Activated naive CD8-positive, alpha-beta T cell treated with anti-CD3 and anti-CD28 coated beads, Interleukin-2, amount 50 U/mL, for 24 hours (primary cell): Measurements from ENCODE around the gene PREPL.

Experiments
- ATAC-seq: fragments of 150-1000 bp; cut with Tn5 transposase; one replicate; pipeline ENCODE4 v1.10.0; 2021
- DNase-seq: peaks from one replicate; pipeline ENCODE4 v3.0.0; 2021
- H3K27ac Mint-ChIP-seq: one replicate; pipeline ENCODE4 v1.8.0; 2021; ENCODE audit warnings: mild to moderate bottlenecking, mixed read lengths
- H3K27me3 Mint-ChIP-seq: one replicate; pipeline ENCODE4 v1.8.0; 2021; ENCODE audit warnings: mixed read lengths
- H3K36me3 Mint-ChIP-seq: one replicate; pipeline ENCODE4 v1.8.0; 2021; ENCODE audit warnings: low read depth, mixed read lengths
- H3K4me1 Mint-ChIP-seq: one replicate; pipeline ENCODE4 v1.8.0; 2021; ENCODE audit warnings: mixed read lengths
- H3K4me3 Mint-ChIP-seq: one replicate; pipeline ENCODE4 v1.8.0; 2021; ENCODE audit warnings: mild to moderate bottlenecking, moderate library complexity, mixed read lengths
- H3K9me3 Mint-ChIP-seq: one replicate; pipeline ENCODE4 v1.8.0; 2021; ENCODE audit warnings: mixed read lengths

Gene PREPL

DNA sequence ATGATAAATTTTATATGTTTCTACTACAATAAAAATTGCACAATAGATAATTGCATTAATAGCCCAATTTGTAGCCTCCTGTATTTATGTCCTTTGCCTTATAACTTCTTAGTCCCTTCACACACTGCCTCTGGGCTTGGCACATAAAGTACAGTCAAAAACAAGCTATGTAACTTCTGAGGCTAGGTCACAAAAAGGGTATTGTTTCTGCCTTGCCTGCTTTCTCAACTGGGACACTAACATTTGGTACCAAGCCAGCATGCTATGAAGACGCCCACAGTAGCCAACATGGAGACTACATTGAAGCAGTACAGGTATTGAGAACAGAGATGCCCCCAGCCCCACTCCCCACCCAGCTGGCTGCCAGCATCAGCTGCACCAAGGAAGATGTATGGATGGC is 91.5 kb downstream of the PREPL start:
- ATAC-seq (no peak), DNase-seq (no peak)
- no peaks in the 10 kb centered on the region for H3K4me1 Mint-ChIP-seq
- H3K27me3 Mint-ChIP-seq, result no peaks in the 10 kb centered on the region
- no peak overlapping the region for H3K27ac Mint-ChIP-seq
- H3K9me3 Mint-ChIP-seq, result no peaks in the 10 kb centered on the region
- no peaks in the 10 kb centered on the region for H3K36me3 Mint-ChIP-seq
- no peak overlapping the region for H3K4me3 Mint-ChIP-seq

DNA sequence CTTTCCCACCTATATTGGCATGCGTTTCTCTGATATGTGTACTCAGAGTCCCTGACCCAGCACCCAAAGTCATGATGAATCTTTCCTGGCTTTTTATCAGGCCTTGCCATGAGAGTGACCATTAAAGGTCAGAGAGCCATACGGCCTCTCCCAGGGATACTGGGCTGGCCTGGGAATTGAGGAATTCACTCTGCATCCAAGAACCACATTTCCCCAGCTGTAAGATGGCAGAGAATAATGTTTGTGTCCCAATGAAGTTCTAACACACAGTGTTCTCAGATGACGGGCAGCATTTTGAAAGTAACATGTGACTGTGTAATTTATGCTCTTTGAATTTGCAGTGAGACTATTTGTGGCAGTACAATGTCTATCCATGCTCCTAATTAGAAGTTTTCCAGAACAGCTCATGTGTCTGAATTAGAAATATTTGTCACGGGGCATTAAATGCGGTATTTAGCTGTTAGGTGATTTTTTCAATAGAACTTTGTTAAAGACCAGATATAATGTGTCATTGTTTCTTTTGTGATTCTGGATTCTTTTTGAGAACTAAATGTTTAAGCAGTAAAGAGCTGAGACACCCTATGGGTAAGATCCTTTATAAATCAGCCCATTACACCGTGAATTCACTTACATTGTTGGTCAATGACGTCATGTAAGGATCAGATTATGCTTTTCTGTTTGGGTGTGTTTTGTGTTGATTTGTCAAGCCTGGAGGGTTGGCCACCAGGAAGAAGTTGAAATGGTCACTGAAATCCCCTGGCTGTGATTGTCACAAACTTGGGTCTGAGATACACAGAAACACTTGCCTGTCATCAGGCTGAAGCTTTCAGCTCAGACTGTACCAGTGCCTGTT is 93.3 kb downstream of the PREPL start:
- no peak for DNase-seq
- Mint-ChIP-seq H3K36me3 (no peaks in the 10 kb centered on the region), H3K27me3 (no peaks in the 10 kb centered on the region), H3K4me3 (no peak overlapping the region), H3K4me1 (no peaks in the 10 kb centered on the region), H3K9me3 (no peaks in the 10 kb centered on the region), H3K27ac (no peak overlapping the region)
- ATAC-seq, result no peak
